ENCODE measurements around the gene SPSB4.

- TF ChIP-seq, protein P1, sequence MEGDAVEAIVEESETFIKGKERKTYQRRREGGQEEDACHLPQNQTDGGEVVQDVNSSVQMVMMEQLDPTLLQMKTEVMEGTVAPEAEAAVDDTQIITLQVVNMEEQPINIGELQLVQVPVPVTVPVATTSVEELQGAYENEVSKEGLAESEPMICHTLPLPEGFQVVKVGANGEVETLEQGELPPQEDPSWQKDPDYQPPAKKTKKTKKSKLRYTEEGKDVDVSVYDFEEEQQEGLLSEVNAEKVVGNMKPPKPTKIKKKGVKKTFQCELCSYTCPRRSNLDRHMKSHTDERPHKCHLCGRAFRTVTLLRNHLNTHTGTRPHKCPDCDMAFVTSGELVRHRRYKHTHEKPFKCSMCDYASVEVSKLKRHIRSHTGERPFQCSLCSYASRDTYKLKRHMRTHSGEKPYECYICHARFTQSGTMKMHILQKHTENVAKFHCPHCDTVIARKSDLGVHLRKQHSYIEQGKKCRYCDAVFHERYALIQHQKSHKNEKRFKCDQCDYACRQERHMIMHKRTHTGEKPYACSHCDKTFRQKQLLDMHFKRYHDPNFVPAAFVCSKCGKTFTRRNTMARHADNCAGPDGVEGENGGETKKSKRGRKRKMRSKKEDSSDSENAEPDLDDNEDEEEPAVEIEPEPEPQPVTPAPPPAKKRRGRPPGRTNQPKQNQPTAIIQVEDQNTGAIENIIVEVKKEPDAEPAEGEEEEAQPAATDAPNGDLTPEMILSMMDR (IDR thresholded peaks at IDR 0.05; ENCODE audit: low read depth, low read length, missing input control), result no peak
- TF ChIP-seq, protein P2, sequence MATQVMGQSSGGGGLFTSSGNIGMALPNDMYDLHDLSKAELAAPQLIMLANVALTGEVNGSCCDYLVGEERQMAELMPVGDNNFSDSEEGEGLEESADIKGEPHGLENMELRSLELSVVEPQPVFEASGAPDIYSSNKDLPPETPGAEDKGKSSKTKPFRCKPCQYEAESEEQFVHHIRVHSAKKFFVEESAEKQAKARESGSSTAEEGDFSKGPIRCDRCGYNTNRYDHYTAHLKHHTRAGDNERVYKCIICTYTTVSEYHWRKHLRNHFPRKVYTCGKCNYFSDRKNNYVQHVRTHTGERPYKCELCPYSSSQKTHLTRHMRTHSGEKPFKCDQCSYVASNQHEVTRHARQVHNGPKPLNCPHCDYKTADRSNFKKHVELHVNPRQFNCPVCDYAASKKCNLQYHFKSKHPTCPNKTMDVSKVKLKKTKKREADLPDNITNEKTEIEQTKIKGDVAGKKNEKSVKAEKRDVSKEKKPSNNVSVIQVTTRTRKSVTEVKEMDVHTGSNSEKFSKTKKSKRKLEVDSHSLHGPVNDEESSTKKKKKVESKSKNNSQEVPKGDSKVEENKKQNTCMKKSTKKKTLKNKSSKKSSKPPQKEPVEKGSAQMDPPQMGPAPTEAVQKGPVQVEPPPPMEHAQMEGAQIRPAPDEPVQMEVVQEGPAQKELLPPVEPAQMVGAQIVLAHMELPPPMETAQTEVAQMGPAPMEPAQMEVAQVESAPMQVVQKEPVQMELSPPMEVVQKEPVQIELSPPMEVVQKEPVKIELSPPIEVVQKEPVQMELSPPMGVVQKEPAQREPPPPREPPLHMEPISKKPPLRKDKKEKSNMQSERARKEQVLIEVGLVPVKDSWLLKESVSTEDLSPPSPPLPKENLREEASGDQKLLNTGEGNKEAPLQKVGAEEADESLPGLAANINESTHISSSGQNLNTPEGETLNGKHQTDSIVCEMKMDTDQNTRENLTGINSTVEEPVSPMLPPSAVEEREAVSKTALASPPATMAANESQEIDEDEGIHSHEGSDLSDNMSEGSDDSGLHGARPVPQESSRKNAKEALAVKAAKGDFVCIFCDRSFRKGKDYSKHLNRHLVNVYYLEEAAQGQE (IDR thresholded peaks at IDR 0.05), result no peak
- TF ChIP-seq GABPA (IDR thresholded peaks at IDR 0.05 in 1 of 2, conservative IDR thresholded peaks at IDR 0.05 in 1 of 2), result no peak
- no peak for TF ChIP-seq ATF3 (IDR thresholded peaks at IDR 0.05)
- no peak for TF ChIP-seq MAX (IDR thresholded peaks at IDR 0.05)
- no peak for TF ChIP-seq TAF1 (conservative IDR thresholded peaks at IDR 0.05)
- no peak for TF ChIP-seq YY1 (IDR thresholded peaks at IDR 0.05)
- no peak for TF ChIP-seq JUND (IDR thresholded peaks at IDR 0.05)
- no peak for TF ChIP-seq SP1 (IDR thresholded peaks at IDR 0.05)
- TF ChIP-seq RAD21 (IDR thresholded peaks at IDR 0.05), result no peak
- no peak for TF ChIP-seq NR2F2 (IDR thresholded peaks at IDR 0.05)
- TF ChIP-seq HNF4G (IDR thresholded peaks at IDR 0.05), result no peak
- TF ChIP-seq HNF4A (conservative IDR thresholded peaks at IDR 0.05), result no peak
- no peak for TF ChIP-seq RXRA (IDR thresholded peaks at IDR 0.05)
Measured at GRCh38 chr3:141044695-141045641, 6.2 kb upstream of the SPSB4 start.

Data from liver (tissue), 3 donors.